Astrocyte of the cerebellum (primary cell): ENCODE results near the gene COLEC11.
A peak's percentile ranks its signal among the peaks of the same experiment; 100 is the strongest.
"Not testable (repeated sequence)": the region's sequence is repeated elsewhere in the genome, so short reads cannot be mapped to it uniquely, and the experiment has no call there.

Source experiments
- DNase-seq: peaks from one replicate; pipeline ENCODE4 v3.0.0-alpha.2; 2011; ENCODE audit warnings: low read depth
- H3K4me3 ChIP-seq: 2 replicates; pipeline ENCODE4 v1.5.1; 2011; ENCODE audit warnings: mild to moderate bottlenecking, low read depth, low read length, moderate library complexity
- in situ Hi-C: cut with HindIII; loops from 2 replicates; pipeline ENCODE4 v1.10.0; 2017; ENCODE audit warnings: low sequenced_read_pairs
- TF ChIP-seq, protein P1 (sequence below): IDR thresholded peaks from 2 replicates; pipeline ENCODE4 v1.5.1; 2012; ENCODE audit warnings: low read length, low read depth, moderate library complexity, mild to moderate bottlenecking; ENCODE audit errors: missing control alignments

Gene COLEC11

DNA sequence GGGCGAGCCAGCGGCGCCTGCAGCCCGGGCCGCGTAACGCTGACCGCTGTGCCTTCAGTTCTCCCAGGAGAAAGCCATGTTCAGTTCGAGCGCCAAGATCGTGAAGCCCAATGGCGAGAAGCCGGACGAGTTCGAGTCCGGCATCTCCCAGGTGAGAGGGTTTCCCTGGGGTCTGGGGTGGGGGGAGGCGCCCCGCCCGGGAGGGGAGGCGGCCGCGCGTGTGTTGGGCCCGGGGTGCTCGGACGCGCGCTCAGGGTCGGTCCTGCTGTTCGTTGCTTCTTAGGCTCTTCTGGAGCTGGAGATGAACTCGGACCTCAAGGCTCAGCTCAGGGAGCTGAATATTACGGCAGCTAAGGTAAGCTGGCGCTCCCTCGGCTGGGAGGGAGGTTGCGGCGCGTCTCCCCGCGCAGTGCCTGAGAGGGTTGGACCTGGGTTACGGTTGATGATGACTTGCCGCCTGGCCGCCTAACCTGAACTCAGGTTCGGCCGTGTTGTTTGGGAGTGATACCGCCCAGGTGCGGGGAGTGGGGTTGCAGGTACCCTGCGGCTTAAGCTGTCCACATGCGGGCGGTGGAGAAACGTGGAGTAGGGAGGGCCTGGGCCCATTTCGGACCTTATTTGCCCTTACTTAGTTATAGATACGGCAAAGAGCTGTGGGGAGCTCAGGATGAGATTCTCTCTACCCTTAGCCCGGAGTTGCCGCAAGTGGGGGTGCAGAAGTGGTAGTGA, 19.2 kb upstream of the COLEC11 start:
- H3K4me3 ChIP-seq, result peak overlapping the region; percentile 66
- DNase-seq, result no peak
- in situ Hi-C loops, result no loop called here
- TF ChIP-seq, protein P1, sequence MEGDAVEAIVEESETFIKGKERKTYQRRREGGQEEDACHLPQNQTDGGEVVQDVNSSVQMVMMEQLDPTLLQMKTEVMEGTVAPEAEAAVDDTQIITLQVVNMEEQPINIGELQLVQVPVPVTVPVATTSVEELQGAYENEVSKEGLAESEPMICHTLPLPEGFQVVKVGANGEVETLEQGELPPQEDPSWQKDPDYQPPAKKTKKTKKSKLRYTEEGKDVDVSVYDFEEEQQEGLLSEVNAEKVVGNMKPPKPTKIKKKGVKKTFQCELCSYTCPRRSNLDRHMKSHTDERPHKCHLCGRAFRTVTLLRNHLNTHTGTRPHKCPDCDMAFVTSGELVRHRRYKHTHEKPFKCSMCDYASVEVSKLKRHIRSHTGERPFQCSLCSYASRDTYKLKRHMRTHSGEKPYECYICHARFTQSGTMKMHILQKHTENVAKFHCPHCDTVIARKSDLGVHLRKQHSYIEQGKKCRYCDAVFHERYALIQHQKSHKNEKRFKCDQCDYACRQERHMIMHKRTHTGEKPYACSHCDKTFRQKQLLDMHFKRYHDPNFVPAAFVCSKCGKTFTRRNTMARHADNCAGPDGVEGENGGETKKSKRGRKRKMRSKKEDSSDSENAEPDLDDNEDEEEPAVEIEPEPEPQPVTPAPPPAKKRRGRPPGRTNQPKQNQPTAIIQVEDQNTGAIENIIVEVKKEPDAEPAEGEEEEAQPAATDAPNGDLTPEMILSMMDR, result no peak

DNA sequence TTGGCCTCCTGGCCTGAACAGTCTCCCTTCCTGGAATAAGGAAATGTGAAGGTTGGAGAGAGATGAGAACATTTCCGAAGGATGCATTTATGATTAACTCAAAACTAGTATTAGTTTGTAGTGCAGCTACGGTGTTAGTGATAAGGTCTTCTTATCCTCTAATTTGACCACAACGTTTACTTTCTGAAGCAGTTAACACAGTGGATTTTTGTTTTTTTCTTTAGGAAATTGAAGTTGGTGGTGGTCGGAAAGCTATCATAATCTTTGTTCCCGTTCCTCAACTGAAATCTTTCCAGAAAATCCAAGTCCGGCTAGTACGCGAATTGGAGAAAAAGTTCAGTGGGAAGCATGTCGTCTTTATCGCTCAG, 18.7 kb upstream of the COLEC11 start:
- DNase-seq, in situ Hi-C loops: not testable (repeated sequence)
- peak overlapping the region; percentile 66 for H3K4me3 ChIP-seq

DNA sequence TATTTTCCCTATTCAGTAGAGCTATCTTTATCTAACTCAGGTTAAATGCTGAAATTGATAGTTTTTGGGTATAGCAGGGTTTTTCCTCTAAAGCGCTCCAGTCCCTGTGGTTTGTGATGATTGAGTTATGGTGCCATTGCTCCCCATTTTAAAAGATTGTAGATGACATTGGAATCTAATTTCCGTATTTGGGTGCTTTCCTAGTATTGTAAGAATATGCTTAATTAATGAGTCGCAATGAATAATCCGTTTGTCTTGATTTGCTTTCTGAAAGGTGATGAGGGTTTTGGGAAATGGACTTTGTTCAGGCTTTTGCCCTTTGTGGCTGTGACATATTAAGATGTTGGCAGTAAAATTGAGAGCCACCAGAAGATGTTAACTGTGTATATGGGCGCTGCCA, 15.9 kb upstream of the COLEC11 start:
- TF ChIP-seq, protein P1, result no peak
- in situ Hi-C loops, result no loop called here
- no peak for DNase-seq
- H3K4me3 ChIP-seq, result no peak overlapping the region

DNA sequence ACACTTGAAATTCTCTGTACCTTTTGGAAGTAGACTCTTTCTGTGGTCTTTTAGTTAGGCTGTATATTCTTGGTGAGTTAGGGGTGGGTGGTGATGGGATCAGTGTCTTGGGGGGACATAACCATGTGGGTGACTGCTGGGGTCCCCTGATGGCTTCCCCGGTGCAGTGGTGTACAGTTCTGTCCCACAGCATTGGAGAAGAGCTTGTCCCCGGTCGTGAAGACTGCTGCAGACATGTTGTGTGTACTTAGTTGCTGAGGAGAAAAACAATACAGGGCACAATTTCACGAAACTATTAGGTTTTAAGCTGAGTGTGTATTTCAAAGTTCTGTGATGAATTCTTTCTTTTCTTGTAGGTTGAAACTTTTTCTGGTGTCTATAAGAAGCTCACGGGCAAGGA, 14.5 kb upstream of the COLEC11 start:
- in situ Hi-C loops, result no loop called here
- TF ChIP-seq, protein P1, result no peak
- H3K4me3 ChIP-seq, result no peak overlapping the region
- no peak for DNase-seq

GRCh38 chr2:3581367-3582262, 13.3 kb upstream of the COLEC11 start:
- TF ChIP-seq, protein P1, result no peak
- H3K4me3 ChIP-seq, result no peak overlapping the region
- no peak for DNase-seq
- in situ Hi-C loops, result no loop called here

- in situ Hi-C loops, result no loop called here
- no peak for DNase-seq
- no peak overlapping the region for H3K4me3 ChIP-seq
- TF ChIP-seq, protein P1, result no peak
Measured at GRCh38 chr2:3584076-3584475, 10.8 kb upstream of the COLEC11 start.
